Calu3 (cell line): Measurements from ENCODE around the gene TMEM204. TPM values are rescaled to one million over a fixed set of nuclear protein-coding genes. Genes with fewer than 3 reads are reported as not detected.

Experiments used
- BruUV-seq: library from RNA; stranded (reverse); fragments of 400-500 nt; replicated peaks from 2 replicates; lab custom pipeline; 2021; lab: Mats Ljungman, UMichigan
- CTCF ChIA-PET: fragments of 300-600 bp; sonication (Branson Sonifier 250); formaldehyde crosslinking; loops from one replicate; lab custom pipeline; 2022; ENCODE audit warnings: antibody characterized with exemption; lab: Charles Lee
- DNase-seq: peaks from one replicate; pipeline ENCODE4 v3.0.0; 2022
- H3K27ac Mint-ChIP-seq: one replicate; pipeline ENCODE4 v1.8.0; 2022; ENCODE audit warnings: mixed read lengths; ENCODE audit not compliant: unreplicated experiment
- H3K27me3 Mint-ChIP-seq: one replicate; pipeline ENCODE4 v1.8.0; 2022; ENCODE audit warnings: mixed read lengths; ENCODE audit not compliant: unreplicated experiment
- H3K36me3 Mint-ChIP-seq: one replicate; pipeline ENCODE4 v1.8.0; 2022; ENCODE audit warnings: mild to moderate bottlenecking, moderate library complexity, mixed read lengths; ENCODE audit not compliant: insufficient read depth, unreplicated experiment
- H3K4me1 Mint-ChIP-seq: one replicate; pipeline ENCODE4 v1.8.0; 2022; ENCODE audit warnings: mild to moderate bottlenecking, low read depth, mixed read lengths; ENCODE audit not compliant: unreplicated experiment
- H3K4me3 Mint-ChIP-seq: one replicate; pipeline ENCODE4 v1.8.0; 2022; ENCODE audit warnings: mild to moderate bottlenecking, low read depth, moderate library complexity, mixed read lengths; ENCODE audit not compliant: unreplicated experiment
- H3K9me3 Mint-ChIP-seq: one replicate; pipeline ENCODE4 v1.8.0; 2022; ENCODE audit warnings: low read depth, mixed read lengths; ENCODE audit not compliant: unreplicated experiment
- CTCF ChIP-seq: fragments of 200-600 bp; IDR thresholded peaks from one replicate; pipeline ENCODE4 v1.8.0; 2022; ENCODE audit warnings: antibody characterized with exemption; ENCODE audit not compliant: unreplicated experiment
- intact Hi-C: fragments of 100-400 bp; cut with micrococcal nuclease; formaldehyde crosslinking; loops from one replicate; pipeline ENCODE4 v1.10.0; 2022; ENCODE audit not compliant: unreplicated experiment
- total RNA-seq: library from RNA; stranded (reverse); gene quantifications from 2 replicates; pipeline ENCODE4 v1.2.3, GENCODE V29; 2022

TMEM204 gene
- total RNA-seq, 1 experiment from 2014 or later = not detected

GRCh38 chr16:1597154-1597553 lies 63.7 kb downstream of the TMEM204 start:
- no TSS peak for BruUV-seq
- Mint-ChIP-seq H3K27me3 (no peaks in the 10 kb centered on the region), H3K36me3 (peaks cover 8% of the 10 kb centered on the region), H3K27ac (no peak overlapping the region), H3K4me3 (no peak overlapping the region), H3K9me3 (no peaks in the 10 kb centered on the region), H3K4me1 (no peaks in the 10 kb centered on the region)
- DNase-seq = no peak
- TF ChIP-seq CTCF = no peak
- intact Hi-C loops = no loop called here
- CTCF ChIA-PET = no interaction called here

- no TSS peak for BruUV-seq
- intact Hi-C loops = no loop called here
- Mint-ChIP-seq H3K9me3 (no peaks in the 10 kb centered on the region), H3K4me3 (no peak overlapping the region), H3K27me3 (no peaks in the 10 kb centered on the region), H3K27ac (no peak overlapping the region), H3K36me3 (peaks cover 13% of the 10 kb centered on the region), H3K4me1 (no peaks in the 10 kb centered on the region)
- TF ChIP-seq CTCF = no peak
- CTCF ChIA-PET = interaction anchor here (1.5 kb wide), 1 partner anchor 11 kb away, joined by 4 read pairs; the partner anchor contains the start of gene IFT140
- DNase-seq = no peak
Observed at GRCh38 chr16:1601031-1601430, 67.6 kb downstream of the TMEM204 start.

- CTCF ChIA-PET = interaction anchor here (1.5 kb wide), 1 partner anchor 10 kb away, joined by 4 read pairs; the partner anchor contains the start of gene IFT140
- H3K36me3 Mint-ChIP-seq = peaks cover 14% of the 10 kb centered on the region
- no peak for DNase-seq
- H3K27me3 Mint-ChIP-seq = no peaks in the 10 kb centered on the region
- no peak overlapping the region for H3K27ac Mint-ChIP-seq
- intact Hi-C loops = no loop called here
- TF ChIP-seq CTCF = no peak
- no TSS peak for BruUV-seq
- H3K4me3 Mint-ChIP-seq = no peak overlapping the region
- no peaks in the 10 kb centered on the region for H3K4me1 Mint-ChIP-seq
- no peaks in the 10 kb centered on the region for H3K9me3 Mint-ChIP-seq
Observed at GRCh38 chr16:1601489-1601888, 68.0 kb downstream of the TMEM204 start.

- TF ChIP-seq CTCF = no peak
- H3K4me3 Mint-ChIP-seq = no peak overlapping the region
- no TSS peak for BruUV-seq
- H3K4me1 Mint-ChIP-seq = no peaks in the 10 kb centered on the region
- DNase-seq = no peak
- peaks cover 15% of the 10 kb centered on the region for H3K36me3 Mint-ChIP-seq
- no peaks in the 10 kb centered on the region for H3K9me3 Mint-ChIP-seq
- H3K27me3 Mint-ChIP-seq = no peaks in the 10 kb centered on the region
- CTCF ChIA-PET = interaction anchor here (1.5 kb wide), 1 partner anchor 9 kb away, joined by 4 read pairs; the partner anchor contains the start of gene IFT140
- H3K27ac Mint-ChIP-seq = no peak overlapping the region
- intact Hi-C loops = no loop called here
Observed at GRCh38 chr16:1602285-1602684, 68.8 kb downstream of the TMEM204 start.

Other genes with a start within 250 kb of the TMEM204 start
- gene UBE2I, start 224.0 kb upstream of the TMEM204 start, total RNA-seq = 261 and 271 TPM in 2 replicates
- 2.4 and 7.0 TPM in 2 replicates for gene BAIAP3, start 200.0 kb upstream of the TMEM204 start, total RNA-seq
- gene TSR3, start 181.8 kb upstream of the TMEM204 start, total RNA-seq = 59.4 and 72.4 TPM in 2 replicates
- gene GNPTG, start 181.7 kb upstream of the TMEM204 start, total RNA-seq = 63.9 and 80.2 TPM in 2 replicates
- gene UNKL, start 119.0 kb upstream of the TMEM204 start, total RNA-seq = 35.5 TPM in 2 replicates
- 16.6 and 23.4 TPM in 2 replicates for gene UQCC4, start 112.9 kb upstream of the TMEM204 start, total RNA-seq
- not detected in 2 replicates for gene PERCC1, start 102.6 kb upstream of the TMEM204 start, total RNA-seq
- gene CCDC154, start 89.1 kb upstream of the TMEM204 start, total RNA-seq = 3.2 and 6.1 TPM in 2 replicates
- gene CLCN7, start 58.6 kb upstream of the TMEM204 start, total RNA-seq = 117 and 122 TPM in 2 replicates
- gene PTX4, start 44.7 kb upstream of the TMEM204 start, total RNA-seq = not detected in 2 replicates
- gene TELO2, start 40.3 kb upstream of the TMEM204 start, total RNA-seq = 84.9 and 85.4 TPM in 2 replicates
- gene IFT140, start 78.4 kb downstream of the TMEM204 start, total RNA-seq = 29.2 and 29.8 TPM in 2 replicates
- gene CRAMP1, start 78.7 kb downstream of the TMEM204 start, total RNA-seq = 29.7 and 33.1 TPM in 2 replicates
- 167 and 185 TPM in 2 replicates for gene JPT2, start 144.6 kb downstream of the TMEM204 start, total RNA-seq
- 104 and 110 TPM in 2 replicates for gene MAPK8IP3, start 172.5 kb downstream of the TMEM204 start, total RNA-seq
- gene NME3, start 237.9 kb downstream of the TMEM204 start, total RNA-seq = 64.3 and 73.1 TPM in 2 replicates
- 30.8 and 42.2 TPM in 2 replicates for gene EME2, start 239.1 kb downstream of the TMEM204 start, total RNA-seq
- gene MRPS34, start 239.5 kb downstream of the TMEM204 start, total RNA-seq = 128 and 135 TPM in 2 replicates
- gene SPSB3, start 248.9 kb downstream of the TMEM204 start, total RNA-seq = 44.3 and 45.2 TPM in 2 replicates
- 91.8 and 98.1 TPM in 2 replicates for gene NUBP2, start 249.3 kb downstream of the TMEM204 start, total RNA-seq